Measurements from ENCODE around the gene DNAH7. TPM values are rescaled to one million over a fixed set of nuclear protein-coding genes. Genes with fewer than 3 reads are reported as not detected.

The DNAH7 gene
- total RNA-seq, 4 donors from 2014 or later = 0.10 to 1.2 (median 0.27) TPM

GRCh38 chr2:195912079-195912478 is 156.6 kb downstream of the DNAH7 start:
- Histone ChIP-seq H3K36me3 (no peaks in the 10 kb centered on the region), H3K4me3 (no peak overlapping the region), H3K27me3 (no peaks in the 10 kb centered on the region), H3K9me3 (no peaks in the 10 kb centered on the region), H3K4me1 (no peaks in the 10 kb centered on the region), H3K27ac (no peak overlapping the region)
- 84% methylated on average over 4 of the region's 4 CpGs for WGBS
- no peak for TF ChIP-seq EP300 (IDR thresholded peaks at IDR 0.05)
- no peak for TF ChIP-seq CTCF (IDR thresholded peaks at IDR 0.05)
- no peak for TF ChIP-seq POLR2AphosphoS5 (IDR thresholded peaks at IDR 0.05)
- no peak for DNase-seq (ENCODE audit: low spot score in 2 of 2)

GRCh38 chr2:195910570-195910969 is 158.1 kb downstream of the DNAH7 start:
- H3K27ac ChIP-seq = no peak overlapping the region
- DNase-seq (ENCODE audit: low spot score in 2 of 2) = no peak
- no peaks in the 10 kb centered on the region for H3K27me3 ChIP-seq
- H3K4me3 ChIP-seq = no peak overlapping the region
- TF ChIP-seq POLR2A (IDR thresholded peaks at IDR 0.05) (no peak), CTCF (IDR thresholded peaks at IDR 0.05) (no peak), EP300 (IDR thresholded peaks at IDR 0.05) (no peak), POLR2AphosphoS5 (IDR thresholded peaks at IDR 0.05) (no peak)
- no peaks in the 10 kb centered on the region for H3K36me3 ChIP-seq
- no peaks in the 10 kb centered on the region for H3K4me1 ChIP-seq
- H3K9me3 ChIP-seq = no peaks in the 10 kb centered on the region
- 81% methylated on average over 4 of the region's 4 CpGs for whole genome bisulfite sequencing

GRCh38 chr2:195909926-195910325 is 158.7 kb downstream of the DNAH7 start:
- no peaks in the 10 kb centered on the region for H3K9me3 ChIP-seq
- no peak for TF ChIP-seq POLR2A (IDR thresholded peaks at IDR 0.05)
- TF ChIP-seq EP300 (IDR thresholded peaks at IDR 0.05) = no peak
- TF ChIP-seq POLR2AphosphoS5 (IDR thresholded peaks at IDR 0.05) = no peak
- TF ChIP-seq CTCF (IDR thresholded peaks at IDR 0.05) = no peak
- H3K27me3 ChIP-seq = no peaks in the 10 kb centered on the region
- no peak overlapping the region for H3K4me3 ChIP-seq
- H3K4me1 ChIP-seq = no peaks in the 10 kb centered on the region
- H3K27ac ChIP-seq = no peak overlapping the region
- DNase-seq (ENCODE audit: low spot score in 2 of 2) = no peak
- H3K36me3 ChIP-seq = no peaks in the 10 kb centered on the region

GRCh38 chr2:195907474-195907873 is 161.2 kb downstream of the DNAH7 start:
- no peaks in the 10 kb centered on the region for H3K27me3 ChIP-seq
- H3K4me1 ChIP-seq = no peaks in the 10 kb centered on the region
- DNase-seq (ENCODE audit: low spot score in 2 of 2) = no peak
- no peaks in the 10 kb centered on the region for H3K36me3 ChIP-seq
- 70% methylated on average over 5 of the region's 5 CpGs for WGBS
- no peak overlapping the region for H3K27ac ChIP-seq
- H3K4me3 ChIP-seq = no peak overlapping the region
- H3K9me3 ChIP-seq = no peaks in the 10 kb centered on the region
- TF ChIP-seq POLR2A (IDR thresholded peaks at IDR 0.05) = no peak
- TF ChIP-seq POLR2AphosphoS5 (IDR thresholded peaks at IDR 0.05) = no peak

GRCh38 chr2:195903956-195904355 is 164.7 kb downstream of the DNAH7 start:
- H3K9me3 ChIP-seq = no peaks in the 10 kb centered on the region
- no peaks in the 10 kb centered on the region for H3K27me3 ChIP-seq
- DNase-seq (ENCODE audit: low spot score in 2 of 2) = no peak
- H3K36me3 ChIP-seq = no peaks in the 10 kb centered on the region
- no peak overlapping the region for H3K4me3 ChIP-seq
- TF ChIP-seq POLR2AphosphoS5 (IDR thresholded peaks at IDR 0.05) = no peak
- TF ChIP-seq POLR2A (IDR thresholded peaks at IDR 0.05) = no peak
- TF ChIP-seq EP300 (IDR thresholded peaks at IDR 0.05) = no peak
- TF ChIP-seq CTCF (IDR thresholded peaks at IDR 0.05) = no peak
- H3K27ac ChIP-seq = no peak overlapping the region
- no peaks in the 10 kb centered on the region for H3K4me1 ChIP-seq
- WGBS = 96% methylated on average over 2 of the region's 2 CpGs

GRCh38 chr2:195902857-195903256 is 165.8 kb downstream of the DNAH7 start:
- Histone ChIP-seq H3K4me3 (no peak overlapping the region), H3K4me1 (no peaks in the 10 kb centered on the region), H3K9me3 (no peaks in the 10 kb centered on the region), H3K27me3 (no peaks in the 10 kb centered on the region), H3K27ac (no peak overlapping the region), H3K36me3 (no peaks in the 10 kb centered on the region)
- TF ChIP-seq POLR2A (IDR thresholded peaks at IDR 0.05) = no peak
- DNase-seq (ENCODE audit: low spot score in 2 of 2) = no peak
- 42% methylated on average over 1 of the region's 1 CpG for WGBS
